Suprapubic skin (tissue), 4 donors: ENCODE measurements around the gene PRKN. TPM values are rescaled to one million over a fixed set of nuclear protein-coding genes. Genes with fewer than 3 reads are reported as not detected.
A peak's percentile ranks its signal among the peaks of the same experiment; 100 is the strongest.

Experiments
- DNase-seq, 2 donors: peaks; one replicate each; pipeline ENCODE4 v3.0.0-alpha.2; 2019; ENCODE audit warnings: low spot score in 2 of 2
- H3K27ac ChIP-seq: fragments of 200-600 bp; sonication (generic); one replicate; pipeline ENCODE4 v1.5.1; 2019
- H3K27me3 ChIP-seq: fragments of 200-600 bp; sonication (generic); one replicate; pipeline ENCODE4 v1.5.1; 2019
- H3K36me3 ChIP-seq: fragments of 200-600 bp; sonication (generic); one replicate; pipeline ENCODE4 v1.5.1; 2019
- H3K4me1 ChIP-seq: fragments of 200-600 bp; sonication (generic); one replicate; pipeline ENCODE4 v1.5.1; 2019
- H3K4me3 ChIP-seq: fragments of 200-600 bp; sonication (generic); one replicate; pipeline ENCODE4 v1.5.1; 2019; ENCODE audit warnings: mild to moderate bottlenecking
- H3K9me3 ChIP-seq: fragments of 200-600 bp; sonication (generic); one replicate; pipeline ENCODE4 v1.5.1; 2019
- CTCF ChIP-seq, 2 donors: fragments of 200-600 bp in 1 of 2; fragments of 450-650 bp in 1 of 2; sonication (generic) in 1 of 2; IDR thresholded peaks; one replicate each; pipeline ENCODE4 v1.5.1; 2016 to 2019; ENCODE audit warnings: antibody characterized with exemption in 2 of 2, mild to moderate bottlenecking in 1 of 2, moderate library complexity in 1 of 2
- EP300 ChIP-seq: sonication (generic); formaldehyde crosslinking; IDR thresholded peaks from one replicate; pipeline ENCODE4 v1.6.1; 2017; ENCODE audit warnings: antibody characterized with exemption
- POLR2A ChIP-seq, 2 donors: fragments of 450-650 bp; IDR thresholded peaks; one replicate each; pipeline ENCODE4 v1.6.1; 2017; ENCODE audit warnings: antibody characterized with exemption in 2 of 2, mild to moderate bottlenecking in 2 of 2, moderate library complexity in 2 of 2
- POLR2AphosphoS5 ChIP-seq, 3 donors: sonication (generic); formaldehyde crosslinking; IDR thresholded peaks; one replicate each; pipeline ENCODE4 v1.6.1; 2017; ENCODE audit warnings: antibody characterized with exemption in 3 of 3
- WGBS: methylation state at CpG from one replicate; pipeline ENCODE4 v1.1.5; 2018; 5-methylcytosine and 5-hydroxymethylcytosine counted together
- total RNA-seq, 4 donors: library from RNA; depleted of rRNA; stranded (reverse); fragments of >200 nt; gene quantifications; one replicate each; pipeline ENCODE4 v1.1.0, GENCODE V29; 2016

PRKN gene
- total RNA-seq, 4 donors from 2014 or later, result 7.2 to 22.8 (median 14.4) TPM

- Histone ChIP-seq H3K4me3 (no peak overlapping the region), H3K4me1 (peaks cover 16% of the 10 kb centered on the region), H3K36me3 (no peaks in the 10 kb centered on the region), H3K9me3 (no peaks in the 10 kb centered on the region), H3K27me3 (no peaks in the 10 kb centered on the region), H3K27ac (no peak overlapping the region)
- 97% methylated on average over 1 of the region's 1 CpG for WGBS
- TF ChIP-seq POLR2AphosphoS5 (IDR thresholded peaks at IDR 0.05) (no peak), EP300 (no peak), CTCF (IDR thresholded peaks at IDR 0.05) (no peak), POLR2A (IDR thresholded peaks at IDR 0.05) (no peak)
- DNase-seq, result no peak
Measured at GRCh38 chr6:162730502-162730901, 2.9 kb upstream of the PRKN start.

DNA sequence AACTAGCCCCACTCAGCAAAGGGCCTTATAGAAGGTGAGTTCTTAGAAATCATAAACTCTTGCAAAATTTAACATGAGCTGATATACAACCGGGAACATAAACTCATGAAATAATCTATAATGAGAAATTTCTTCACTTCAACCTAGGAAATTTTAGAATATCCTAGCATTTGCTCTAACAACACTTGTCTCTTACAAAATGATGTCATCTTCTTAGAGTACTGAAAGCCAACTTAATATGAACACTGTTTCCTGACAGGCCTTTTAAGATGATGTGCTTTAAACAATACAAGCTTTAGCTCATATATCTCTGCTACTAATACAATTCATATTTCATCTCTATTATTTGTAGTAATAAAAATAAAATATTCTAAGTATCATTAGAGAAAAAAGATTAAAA lies 1.1 kb upstream of the PRKN start:
- H3K4me1 ChIP-seq, result peaks cover 16% of the 10 kb centered on the region
- no peak overlapping the region for H3K27ac ChIP-seq
- TF ChIP-seq CTCF (IDR thresholded peaks at IDR 0.05) (no peak), POLR2AphosphoS5 (IDR thresholded peaks at IDR 0.05) (no peak), EP300 (no peak), POLR2A (IDR thresholded peaks at IDR 0.05) (no peak)
- WGBS, result 90% methylated on average over 1 of the region's 1 CpG
- no peak for DNase-seq
- H3K27me3 ChIP-seq, result no peaks in the 10 kb centered on the region
- no peaks in the 10 kb centered on the region for H3K9me3 ChIP-seq
- no peak overlapping the region for H3K4me3 ChIP-seq
- no peaks in the 10 kb centered on the region for H3K36me3 ChIP-seq

- H3K27ac ChIP-seq, result peak overlapping the region; percentile 85
- no peaks in the 10 kb centered on the region for H3K36me3 ChIP-seq
- peaks cover 16% of the 10 kb centered on the region for H3K4me1 ChIP-seq
- H3K9me3 ChIP-seq, result no peaks in the 10 kb centered on the region
- peak overlapping the region; percentile 69 for H3K4me3 ChIP-seq
- 21% methylated on average over 7 of the region's 7 CpGs for WGBS
- H3K27me3 ChIP-seq, result no peaks in the 10 kb centered on the region
- DNase-seq, result no peak
- TF ChIP-seq EP300 (no peak), POLR2A (IDR thresholded peaks at IDR 0.05) (no peak), POLR2AphosphoS5 (IDR thresholded peaks at IDR 0.05) (no peak), CTCF (IDR thresholded peaks at IDR 0.05) (no peak)
Measured at GRCh38 chr6:162728197-162728596, 631 bp upstream of the PRKN start.

DNA sequence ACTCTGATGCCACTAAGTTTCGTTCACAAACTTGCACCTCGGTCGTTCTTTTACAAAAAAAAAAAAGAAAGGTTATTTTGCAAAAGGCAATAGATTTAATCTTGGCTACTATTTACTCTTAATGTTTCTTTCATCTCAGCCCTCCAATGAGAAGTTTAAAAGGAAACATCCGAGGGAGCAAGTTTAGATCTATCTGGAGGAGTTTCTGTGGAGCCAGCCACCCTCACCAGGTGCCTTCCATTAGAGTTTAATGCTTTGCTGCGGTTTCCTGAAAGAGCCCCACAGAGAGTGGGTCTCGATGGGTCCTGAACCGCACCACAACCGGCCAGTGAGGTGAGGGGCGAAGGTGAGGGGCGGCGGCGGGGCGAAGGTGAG lies 632 bp downstream of the PRKN start:
- Histone ChIP-seq H3K27me3 (no peaks in the 10 kb centered on the region), H3K4me1 (peaks cover 16% of the 10 kb centered on the region), H3K27ac (peak overlapping the region; percentile 85), H3K4me3 (peak overlapping the region; percentile 69), H3K36me3 (no peaks in the 10 kb centered on the region), H3K9me3 (no peaks in the 10 kb centered on the region)
- TF ChIP-seq POLR2A (IDR thresholded peaks at IDR 0.05) (no peak), EP300 (no peak), POLR2AphosphoS5 (IDR thresholded peaks at IDR 0.05) (no peak), CTCF (IDR thresholded peaks at IDR 0.05) (no peak)
- no peak for DNase-seq
- 9% methylated on average over 9 of the region's 13 CpGs for WGBS

GRCh38 chr6:162722633-162723032 lies 4.9 kb downstream of the PRKN start:
- peaks cover 10% of the 10 kb centered on the region for H3K4me1 ChIP-seq
- no peak overlapping the region for H3K4me3 ChIP-seq
- H3K27me3 ChIP-seq, result no peaks in the 10 kb centered on the region
- no peak overlapping the region for H3K27ac ChIP-seq
- no peaks in the 10 kb centered on the region for H3K9me3 ChIP-seq
- DNase-seq, result no peak
- H3K36me3 ChIP-seq, result no peaks in the 10 kb centered on the region
- 90% methylated on average over 1 of the region's 1 CpG for WGBS
- no peak for TF ChIP-seq CTCF (IDR thresholded peaks at IDR 0.05)
- TF ChIP-seq POLR2A (IDR thresholded peaks at IDR 0.05), result no peak
- no peak for TF ChIP-seq EP300
- no peak for TF ChIP-seq POLR2AphosphoS5 (IDR thresholded peaks at IDR 0.05)
